DMS53 (cell line): ENCODE measurements around the gene SPINT4.
"Not testable (repeated sequence)": the region's sequence is repeated elsewhere in the genome, so short reads cannot be mapped to it uniquely, and the experiment has no call there.

Experiments used
- DNase-seq: peaks from one replicate; lab custom pipeline; 2025; lab: John Stamatoyannopoulos, UW

SPINT4 gene

DNA sequence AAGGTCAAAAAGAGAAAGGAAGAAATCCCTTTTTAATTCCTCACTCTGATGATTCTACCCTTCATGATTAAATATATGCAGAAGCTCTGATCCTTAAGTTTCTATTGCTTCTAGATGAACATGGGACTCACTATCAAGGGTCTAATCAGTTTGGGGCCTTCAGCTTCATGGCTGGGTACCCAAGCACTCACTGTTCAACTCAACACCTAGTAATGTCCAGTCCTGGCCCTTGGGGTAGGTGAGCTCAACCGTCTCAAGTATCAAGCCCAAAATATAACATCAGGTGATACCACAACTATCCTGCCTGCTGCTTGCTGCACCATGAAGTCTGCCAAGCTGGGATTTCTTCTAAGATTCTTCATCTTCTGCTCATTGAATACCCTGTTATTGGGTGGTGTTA, at the start of gene SPINT4:
TSS of gene SPINT4 (plus strand) at position 301 of the 400 bp plus-strand sequence. CDS start at position 322, 21 bp downstream.
- DNase-seq, result no peak

- DNase-seq, result no peak
Observed at GRCh38 chr20:45672765-45673164, 49.4 kb upstream of the SPINT4 start.

DNA sequence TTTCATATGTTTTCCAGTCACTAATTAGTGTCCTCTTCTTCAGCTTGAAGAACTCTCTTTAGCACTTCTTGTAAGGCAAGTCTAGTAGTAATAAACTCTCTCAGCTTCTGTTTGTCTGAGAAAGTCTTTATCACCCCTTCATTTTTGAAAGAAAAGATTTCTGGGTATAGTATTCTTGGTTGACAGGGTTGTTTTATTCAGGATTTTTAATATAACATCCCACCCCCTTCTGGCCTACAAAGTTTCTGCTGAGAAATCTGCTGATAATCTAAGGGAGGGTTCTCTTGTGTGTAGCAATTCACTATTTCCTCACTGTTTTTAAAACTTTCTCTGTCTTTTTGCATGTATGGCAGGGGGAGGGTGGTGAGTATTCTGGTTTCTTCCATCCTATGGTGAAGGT, 42.5 kb upstream of the SPINT4 start:
- no peak for DNase-seq

DNA sequence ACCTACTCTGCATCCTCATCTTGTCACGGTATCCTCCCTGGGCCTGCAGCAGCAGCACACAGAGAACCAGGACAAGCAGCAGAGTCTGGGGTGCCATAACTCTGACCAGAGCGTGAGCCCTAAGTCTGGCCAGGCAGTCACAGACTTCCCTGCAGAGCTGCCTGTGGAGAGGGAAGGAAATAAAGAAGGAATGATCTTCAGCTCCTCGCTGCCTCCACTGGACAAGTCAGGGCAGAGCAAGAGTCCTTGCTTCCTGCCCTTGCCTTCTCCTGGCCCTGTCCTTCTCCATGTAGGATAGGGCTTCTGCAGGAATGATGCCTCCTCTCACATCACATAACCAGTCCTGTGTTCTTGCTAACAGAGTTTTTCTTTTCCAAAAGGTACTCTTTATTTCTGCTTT, 36.3 kb upstream of the SPINT4 start:
- DNase-seq, result peak; percentile 51

- not testable (repeated sequence) for DNase-seq
Observed at GRCh38 chr20:45693346-45693745, 28.8 kb upstream of the SPINT4 start.

DNA sequence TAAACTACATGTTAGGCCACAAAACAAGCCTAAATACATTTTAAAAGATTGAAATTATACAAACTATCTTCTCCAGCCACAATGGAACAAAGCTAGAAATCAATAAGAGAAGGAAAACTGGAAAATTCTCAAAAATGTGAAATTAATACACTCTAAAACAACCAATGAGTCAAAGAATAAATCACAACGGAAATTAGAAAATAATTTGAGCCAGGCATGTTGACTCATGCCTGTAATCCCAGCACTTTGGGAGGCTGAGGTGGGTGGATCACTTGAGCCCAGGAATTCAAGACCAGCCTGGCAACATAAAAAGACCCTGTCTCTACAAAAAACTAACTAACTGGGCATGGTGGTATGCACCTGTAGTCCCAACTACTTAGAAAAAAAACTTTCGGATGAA, 26.7 kb upstream of the SPINT4 start:
- no peak for DNase-seq

DNA sequence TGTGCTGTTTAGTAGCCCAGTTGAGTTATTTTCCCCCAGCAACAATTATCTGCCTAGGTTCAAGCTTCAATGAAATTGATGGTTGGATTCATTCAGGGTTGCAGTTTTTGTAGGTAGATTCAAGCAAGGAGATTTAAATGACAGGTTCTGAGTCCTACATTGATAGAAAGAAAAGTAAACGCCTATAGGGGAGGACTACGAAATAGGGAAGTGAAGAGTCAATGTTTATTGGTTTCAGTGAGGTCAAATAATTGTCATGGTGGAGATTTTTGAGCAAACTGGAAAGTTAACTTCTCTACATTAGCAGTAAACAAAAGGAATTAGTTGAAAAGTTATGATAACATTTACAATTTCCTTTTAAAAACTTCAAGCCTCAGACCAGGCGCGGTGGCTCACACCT, 21.0 kb upstream of the SPINT4 start:
- no peak for DNase-seq

DNA sequence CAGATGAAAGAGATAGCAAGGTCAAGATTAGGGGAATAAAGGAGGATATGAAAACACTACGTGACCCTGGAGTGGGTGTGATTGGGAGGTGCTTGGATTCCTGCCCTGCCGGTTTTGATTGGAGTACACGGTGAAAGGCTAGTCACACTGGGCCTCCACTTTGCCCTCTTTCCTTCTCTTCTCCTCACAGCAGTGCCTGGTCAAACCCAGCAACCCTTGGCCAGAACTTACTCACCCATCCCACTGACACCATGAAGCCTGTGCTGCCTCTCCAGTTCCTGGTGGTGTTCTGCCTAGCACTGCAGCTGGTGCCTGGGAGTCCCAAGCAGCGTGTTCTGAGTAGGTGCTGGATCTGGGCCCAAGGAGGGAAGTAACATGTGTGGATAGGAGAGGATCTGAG, 20.3 kb upstream of the SPINT4 start, which contains the start of gene WFDC13:
TSS of gene WFDC13 (plus strand) at position 166 of the 400 bp plus-strand sequence. CDS start at position 252, 86 bp downstream.
- no peak for DNase-seq

GRCh38 chr20:45704969-45705637, 17.0 kb upstream of the SPINT4 start, which contains the start of gene WFDC10B:
WFDC10B (minus strand) TSS chr20:45705019; CDS start chr20:45685992, 19,027 bp downstream.
- no peak for DNase-seq

- not testable (repeated sequence) for DNase-seq
Observed at GRCh38 chr20:45716141-45716688, 5.9 kb upstream of the SPINT4 start.

GRCh38 chr20:45725134-45725533, 3.0 kb downstream of the SPINT4 start:
- DNase-seq, result no peak

DNA sequence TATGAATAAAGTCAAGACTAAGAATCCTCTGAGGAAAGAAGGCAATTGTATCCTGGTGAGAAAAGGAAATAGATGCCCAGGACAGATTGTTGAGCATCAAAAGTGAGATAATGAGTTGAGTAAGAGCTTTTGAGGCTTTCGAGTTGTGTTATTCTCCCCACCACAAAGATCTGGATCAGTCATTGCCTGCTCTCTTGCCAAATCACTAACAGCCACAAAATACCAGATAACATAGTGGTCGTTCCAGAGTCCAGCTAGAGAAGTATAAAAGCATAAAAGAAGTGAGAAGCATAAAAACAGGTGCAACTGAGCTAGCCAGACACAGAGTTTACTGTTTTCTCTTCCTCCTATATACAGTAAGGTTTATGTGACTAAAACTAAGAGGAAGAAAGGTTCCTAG, 4.9 kb downstream of the SPINT4 start:
- no peak for DNase-seq

GRCh38 chr20:45732199-45732598, 10.1 kb downstream of the SPINT4 start:
- no peak for DNase-seq

- no peak for DNase-seq
Observed at GRCh38 chr20:45735552-45735951, 13.4 kb downstream of the SPINT4 start.

DNA sequence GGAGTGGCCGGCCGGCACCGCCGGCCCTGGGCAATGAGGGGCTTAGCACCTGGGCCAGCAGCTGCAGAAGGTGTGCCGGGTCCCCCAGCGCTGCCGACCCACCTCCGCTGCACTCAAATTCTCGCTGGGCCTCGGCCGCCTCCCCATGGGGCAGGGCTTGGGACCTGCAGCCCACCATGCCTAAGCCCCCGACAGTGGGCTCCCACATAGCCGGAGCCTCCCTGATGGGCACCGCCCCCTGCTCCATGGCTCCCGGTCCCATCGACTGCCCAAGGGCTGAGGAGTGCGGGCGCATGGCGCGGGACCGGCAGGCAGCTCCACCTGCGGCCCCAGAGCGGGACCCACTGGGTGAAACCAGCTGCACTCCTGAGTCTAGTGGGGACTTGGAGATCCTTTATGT, 13.8 kb downstream of the SPINT4 start:
- no peak for DNase-seq

DNA sequence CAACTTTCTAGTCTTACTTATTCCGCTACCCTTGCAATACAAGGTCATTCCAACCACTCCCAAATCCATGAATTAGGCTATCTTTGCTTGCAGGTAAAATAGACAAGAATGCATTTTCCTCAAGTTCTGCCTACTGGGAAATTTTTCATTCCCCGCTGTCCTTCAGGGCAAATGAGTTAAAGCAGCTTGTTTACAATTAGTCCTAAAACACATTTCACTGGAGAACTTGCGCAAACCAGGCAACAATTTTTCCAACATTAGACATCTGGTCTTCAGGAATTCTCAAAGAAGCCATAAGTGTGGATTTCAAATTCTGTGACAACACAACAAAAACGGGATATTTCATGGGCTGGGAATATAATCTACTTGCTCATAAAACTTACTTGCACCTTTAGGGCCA, 20.4 kb downstream of the SPINT4 start:
- no peak for DNase-seq

- no peak for DNase-seq
Observed at GRCh38 chr20:45745015-45745414, 22.9 kb downstream of the SPINT4 start.

DNA sequence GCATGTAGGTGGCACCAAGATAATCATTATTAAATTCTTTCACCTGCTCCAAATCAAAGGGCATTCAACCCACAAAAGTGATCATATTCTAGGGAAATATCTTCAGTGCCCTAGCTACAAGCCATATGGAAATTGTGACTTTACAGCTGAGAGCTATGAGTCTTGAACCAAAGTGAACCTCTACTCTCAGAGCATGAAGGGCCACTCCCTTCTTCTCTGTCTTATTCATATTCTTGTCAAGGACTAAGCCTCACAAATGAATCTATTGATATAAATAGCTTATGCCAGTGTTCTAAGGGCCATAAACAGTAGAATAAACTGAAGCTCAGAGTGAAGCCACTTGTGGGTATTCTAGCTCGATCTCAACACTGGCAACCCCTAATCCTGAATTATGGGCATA, 29.6 kb downstream of the SPINT4 start:
- no peak for DNase-seq

GRCh38 chr20:45752746-45753145, 30.6 kb downstream of the SPINT4 start:
- no peak for DNase-seq

GRCh38 chr20:45758096-45758495, 35.9 kb downstream of the SPINT4 start:
- DNase-seq, result peak; percentile 34

GRCh38 chr20:45759921-45760320, 37.8 kb downstream of the SPINT4 start:
- not testable (repeated sequence) for DNase-seq

DNA sequence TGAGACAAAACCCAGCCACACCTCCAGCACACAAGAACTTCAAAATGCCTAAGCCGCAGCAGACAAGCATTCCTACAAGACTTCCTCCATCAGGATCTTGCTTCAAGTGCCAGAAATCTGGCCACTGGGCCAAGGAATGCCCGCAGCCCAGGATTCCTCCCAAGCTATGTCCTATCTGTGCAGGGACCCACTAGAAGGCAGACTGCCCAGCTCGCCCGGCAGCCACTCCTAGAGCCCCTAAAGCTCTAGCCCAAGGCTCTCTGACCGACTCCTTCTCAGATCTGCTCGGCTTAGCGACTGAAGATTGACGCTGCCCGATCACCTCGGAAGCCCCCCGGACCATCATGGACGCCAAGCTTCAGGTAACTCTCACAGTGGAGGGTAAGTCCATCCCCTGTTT, 39.8 kb downstream of the SPINT4 start:
- DNase-seq, result not testable (repeated sequence)

- not testable (repeated sequence) for DNase-seq
Observed at GRCh38 chr20:45764618-45765282, 42.6 kb downstream of the SPINT4 start.
